Neural progenitor cell (in vitro differentiated cells): ENCODE results near the gene FHAD1. TPM values are rescaled to one million over a fixed set of nuclear protein-coding genes. Genes with fewer than 3 reads are reported as not detected.

Source experiments
- DNase-seq: peaks from one replicate; pipeline ENCODE4 v3.0.0-alpha.2; 2016; ENCODE audit warnings: low spot score
- H2AFZ ChIP-seq: fragments of 200-600 bp; sonication (generic); replicated peaks from 2 replicates; pipeline ENCODE4 v1.6.1; 2016; ENCODE audit warnings: antibody characterized with exemption
- H3F3A ChIP-seq: fragments of 200-600 bp; sonication (generic); 2 replicates; pipeline ENCODE4 v1.6.1; 2016; ENCODE audit warnings: antibody characterized with exemption, low read depth
- H3K27ac ChIP-seq: fragments of 200-600 bp; sonication (generic); 2 replicates; pipeline ENCODE4 v1.5.1; 2016; ENCODE audit warnings: mild to moderate bottlenecking
- H3K27me3 ChIP-seq: fragments of 200-600 bp; sonication (generic); 2 replicates; pipeline ENCODE4 v1.6.1; 2016; ENCODE audit warnings: mild to moderate bottlenecking, moderate library complexity
- H3K36me3 ChIP-seq: fragments of 200-600 bp; sonication (generic); 2 replicates; pipeline ENCODE4 v1.5.1; 2016
- H3K4me1 ChIP-seq: fragments of 200-600 bp; sonication (generic); 2 replicates; pipeline ENCODE4 v1.6.1; 2016; ENCODE audit warnings: mixed run types
- H3K4me2 ChIP-seq: fragments of 200-600 bp; sonication (generic); 2 replicates; pipeline ENCODE4 v1.6.1; 2016
- H3K4me3 ChIP-seq: fragments of 200-600 bp; sonication (generic); 2 replicates; pipeline ENCODE4 v1.5.1; 2016
- H3K79me2 ChIP-seq: fragments of 200-600 bp; sonication (generic); 2 replicates; pipeline ENCODE4 v1.6.1; 2016; ENCODE audit warnings: low read depth
- H3K9ac ChIP-seq: fragments of 200-600 bp; sonication (generic); 2 replicates; pipeline ENCODE4 v1.6.1; 2016
- H3K9me3 ChIP-seq: fragments of 200-600 bp; sonication (generic); 2 replicates; pipeline ENCODE4 v1.5.1; 2016; ENCODE audit warnings: low read depth
- H4K20me1 ChIP-seq: fragments of 200-600 bp; sonication (generic); 2 replicates; pipeline ENCODE4 v1.6.1; 2016; ENCODE audit warnings: low read depth
- H3K27ac Mint-ChIP-seq: 3 replicates; pipeline ENCODE4 v1.8.0; 2021; ENCODE audit warnings: mixed read lengths
- H3K27me3 Mint-ChIP-seq: 2 replicates; pipeline ENCODE4 v1.8.0; 2022; ENCODE audit warnings: low read depth, mild to moderate bottlenecking, inconsistent platforms, moderate library complexity, mixed read lengths; ENCODE audit not compliant: insufficient read depth
- H3K36me3 Mint-ChIP-seq: 3 replicates; pipeline ENCODE4 v1.8.0; 2021; ENCODE audit warnings: mixed read lengths
- H3K4me1 Mint-ChIP-seq: 3 replicates; pipeline ENCODE4 v1.8.0; 2021; ENCODE audit warnings: mixed read lengths
- H3K4me3 Mint-ChIP-seq: 3 replicates; pipeline ENCODE4 v1.8.0; 2021; ENCODE audit warnings: mild to moderate bottlenecking, moderate library complexity, mixed read lengths
- H3K9me3 Mint-ChIP-seq: 3 replicates; pipeline ENCODE4 v1.8.0; 2020; ENCODE audit warnings: mixed read lengths
- CTCF ChIP-seq: fragments of 200-600 bp; sonication (generic); IDR thresholded peaks from 2 replicates; pipeline ENCODE4 v1.5.1; 2017; ENCODE audit warnings: antibody characterized with exemption, mild to moderate bottlenecking
- EZH2 ChIP-seq: fragments of 200-600 bp; sonication (generic); IDR thresholded peaks from 2 replicates; pipeline ENCODE4 v1.6.1; 2017; ENCODE audit warnings: antibody characterized with exemption, mild to moderate bottlenecking, moderate library complexity
- EZH2phosphoT487 ChIP-seq: fragments of 200-600 bp; sonication (generic); IDR thresholded peaks from 2 replicates; pipeline ENCODE4 v1.6.1; 2017; ENCODE audit warnings: antibody characterized with exemption
- total RNA-seq: library from RNA; depleted of rRNA; stranded (reverse); fragments of >200 nt; gene quantifications from 2 replicates; pipeline ENCODE4 v1.2.3, GENCODE V29; 2015; ENCODE audit warnings: low replicate concordance

The FHAD1 gene
- total RNA-seq, 1 donor from 2014 or later: 9.1 TPM

- Histone ChIP-seq H3K27ac (no peak overlapping the region), H3K27me3 (no peaks in the 10 kb centered on the region), H4K20me1 (no peaks in the 10 kb centered on the region), H2AFZ (no peak overlapping the region), H3K36me3 (no peaks in the 10 kb centered on the region), H3K79me2 (no peaks in the 10 kb centered on the region), H3F3A (no peaks in the 10 kb centered on the region), H3K4me3 (no peak overlapping the region), H3K4me1 (no peaks in the 10 kb centered on the region), H3K9me3 (no peaks in the 10 kb centered on the region), H3K9ac (no peak overlapping the region), H3K4me2 (no peak overlapping the region)
- peaks cover 38% of the 10 kb centered on the region for H3K4me1 Mint-ChIP-seq
- no peaks in the 10 kb centered on the region for H3K9me3 Mint-ChIP-seq
- H3K36me3 Mint-ChIP-seq: no peaks in the 10 kb centered on the region
- H3K27me3 Mint-ChIP-seq: peaks cover 14% of the 10 kb centered on the region
- no peak for TF ChIP-seq EZH2
- TF ChIP-seq EZH2phosphoT487: no peak
- H3K4me3 Mint-ChIP-seq: no peak overlapping the region
- DNase-seq: no peak
- H3K27ac Mint-ChIP-seq: no peak overlapping the region
These were observed 104.3 kb downstream of the FHAD1 start for GRCh38 chr1:15351310-15351709.

GRCh38 chr1:15352128-15352957 lies 105.3 kb downstream of the FHAD1 start:
- H3K4me3 Mint-ChIP-seq: no peak overlapping the region
- Histone ChIP-seq H3K4me3 (no peak overlapping the region), H3K9ac (no peak overlapping the region), H3K9me3 (no peaks in the 10 kb centered on the region), H2AFZ (no peak overlapping the region), H3K4me2 (no peak overlapping the region), H3K27ac (no peak overlapping the region), H3K79me2 (no peaks in the 10 kb centered on the region), H3K36me3 (no peaks in the 10 kb centered on the region), H3K27me3 (no peaks in the 10 kb centered on the region), H3K4me1 (no peaks in the 10 kb centered on the region), H4K20me1 (no peaks in the 10 kb centered on the region), H3F3A (no peaks in the 10 kb centered on the region)
- peaks cover 37% of the 10 kb centered on the region for H3K4me1 Mint-ChIP-seq
- no peak for TF ChIP-seq EZH2
- TF ChIP-seq EZH2phosphoT487: no peak
- no peak for TF ChIP-seq CTCF
- no peaks in the 10 kb centered on the region for H3K36me3 Mint-ChIP-seq
- no peak overlapping the region for H3K27ac Mint-ChIP-seq
- peaks cover 14% of the 10 kb centered on the region for H3K27me3 Mint-ChIP-seq
- no peak for DNase-seq
- H3K9me3 Mint-ChIP-seq: no peaks in the 10 kb centered on the region

GRCh38 chr1:15353839-15354579 lies 107.0 kb downstream of the FHAD1 start:
- Mint-ChIP-seq H3K27ac (peak overlapping the region; percentile 50), H3K4me3 (no peak overlapping the region), H3K36me3 (no peaks in the 10 kb centered on the region), H3K9me3 (no peaks in the 10 kb centered on the region), H3K27me3 (peaks cover 14% of the 10 kb centered on the region), H3K4me1 (peaks cover 48% of the 10 kb centered on the region)
- Histone ChIP-seq H3K9ac (no peak overlapping the region), H3K36me3 (no peaks in the 10 kb centered on the region), H3K27ac (no peak overlapping the region), H3K27me3 (no peaks in the 10 kb centered on the region), H2AFZ (no peak overlapping the region), H4K20me1 (no peaks in the 10 kb centered on the region), H3K79me2 (no peaks in the 10 kb centered on the region), H3K9me3 (no peaks in the 10 kb centered on the region), H3K4me2 (no peak overlapping the region), H3K4me3 (no peak overlapping the region), H3F3A (no peaks in the 10 kb centered on the region), H3K4me1 (no peaks in the 10 kb centered on the region)
- no peak for DNase-seq
- TF ChIP-seq EZH2: no peak
- TF ChIP-seq EZH2phosphoT487: no peak
- TF ChIP-seq CTCF: no peak

- H3K27me3 ChIP-seq: no peaks in the 10 kb centered on the region
- H3K27ac ChIP-seq: no peak overlapping the region
- Mint-ChIP-seq H3K4me1 (peaks cover 51% of the 10 kb centered on the region), H3K9me3 (no peaks in the 10 kb centered on the region), H3K36me3 (no peaks in the 10 kb centered on the region), H3K27me3 (peaks cover 14% of the 10 kb centered on the region), H3K27ac (no peak overlapping the region), H3K4me3 (no peak overlapping the region)
- no peak for TF ChIP-seq EZH2
- no peak for TF ChIP-seq EZH2phosphoT487
- TF ChIP-seq CTCF: no peak
- H3K4me1 ChIP-seq: no peaks in the 10 kb centered on the region
- no peaks in the 10 kb centered on the region for H3K36me3 ChIP-seq
- no peaks in the 10 kb centered on the region for H3K9me3 ChIP-seq
- no peak overlapping the region for H3K9ac ChIP-seq
- H3K4me2 ChIP-seq: no peak overlapping the region
- no peak overlapping the region for H3K4me3 ChIP-seq
- DNase-seq: no peak
- H3K79me2 ChIP-seq: no peaks in the 10 kb centered on the region
- H3F3A ChIP-seq: no peaks in the 10 kb centered on the region
- H2AFZ ChIP-seq: no peak overlapping the region
- no peaks in the 10 kb centered on the region for H4K20me1 ChIP-seq
These were observed 107.5 kb downstream of the FHAD1 start for GRCh38 chr1:15354580-15354965.
